Endodermal cell (in vitro differentiated cells): ENCODE data around the gene ATAD3A. TPM values are rescaled to one million over a fixed set of nuclear protein-coding genes. Genes with fewer than 3 reads are reported as not detected.

Experiments
- DNase-seq: peaks from one replicate; pipeline ENCODE4 v3.0.0-alpha.2; 2017
- H3K27ac ChIP-seq: 2 replicates; pipeline ENCODE4 v1.5.1; 2013; ENCODE audit warnings: mild to moderate bottlenecking, low read depth, low read length, moderate library complexity
- H3K27me3 ChIP-seq: 2 replicates; pipeline ENCODE4 v1.6.1; 2013; ENCODE audit warnings: mild to moderate bottlenecking, low read length, moderate library complexity; ENCODE audit not compliant: insufficient read depth, control insufficient read depth, poor library complexity, severe bottlenecking
- H3K36me3 ChIP-seq: 2 replicates; pipeline ENCODE4 v1.7.0; 2013; ENCODE audit warnings: mild to moderate bottlenecking, low read length, moderate library complexity; ENCODE audit not compliant: control insufficient read depth, insufficient read depth
- H3K4me1 ChIP-seq: one replicate; pipeline ENCODE4 v1.7.0; 2013; ENCODE audit warnings: low read length; ENCODE audit not compliant: control insufficient read depth, insufficient read depth
- H3K4me3 ChIP-seq: 2 replicates; pipeline ENCODE4 v1.5.1; 2013; ENCODE audit warnings: mild to moderate bottlenecking, low read length, moderate library complexity
- H3K9ac ChIP-seq: 2 replicates; pipeline ENCODE4 v1.6.1; 2013; ENCODE audit warnings: mild to moderate bottlenecking, low read length, moderate library complexity; ENCODE audit not compliant: poor library complexity, severe bottlenecking; ENCODE audit errors: extremely low read depth
- H3K9me3 ChIP-seq: 2 replicates; pipeline ENCODE4 v1.6.1; 2013; ENCODE audit warnings: mild to moderate bottlenecking, low read length, moderate library complexity; ENCODE audit not compliant: control insufficient read depth
- H3K27ac Mint-ChIP-seq: 2 replicates; pipeline ENCODE4 v1.8.0; 2020; ENCODE audit warnings: mixed read lengths
- H3K27me3 Mint-ChIP-seq: 2 replicates; pipeline ENCODE4 v1.8.0; 2021; ENCODE audit warnings: mild to moderate bottlenecking, mixed read lengths; ENCODE audit not compliant: insufficient read depth
- H3K36me3 Mint-ChIP-seq: 2 replicates; pipeline ENCODE4 v1.8.0; 2020; ENCODE audit warnings: low read depth, mixed read lengths
- H3K4me1 Mint-ChIP-seq: 2 replicates; pipeline ENCODE4 v1.8.0; 2020; ENCODE audit warnings: mixed read lengths
- H3K4me3 Mint-ChIP-seq: 2 replicates; pipeline ENCODE4 v1.8.0; 2020; ENCODE audit warnings: mild to moderate bottlenecking, moderate library complexity, mixed read lengths
- H3K9me3 Mint-ChIP-seq: 2 replicates; pipeline ENCODE4 v1.8.0; 2020; ENCODE audit warnings: mild to moderate bottlenecking, mixed read lengths
- WGBS, 2 experiments: methylation state at CpG; one replicate each; pipeline versions ENCODE4 v1.1.5 to v1.1.7; 2013; ENCODE audit warnings: missing lambda C conversion rate in 2 of 2, mixed read lengths in 1 of 2; ENCODE audit not compliant: insufficient coverage in 1 of 2, insufficient read length in 1 of 2; 5-methylcytosine and 5-hydroxymethylcytosine counted together
- total RNA-seq, 2 donors: library from RNA; stranded (reverse); fragmentation: NEBNext Ultra II Directional in 1 of 2; extraction: Animal tissue kit (Norgen Biotek cat#: 25700) in 1 of 2; gene quantifications; 2 replicates in 1 of 2; 3 replicates in 1 of 2; pipeline ENCODE4 v1.2.1, GENCODE V29; 2021
- TF ChIP-seq, protein P1 (sequence below): fragments of 200-600 bp; sonication (generic); conservative IDR thresholded peaks from 2 replicates; pipeline ENCODE4 v1.5.0; 2021; ENCODE audit warnings: antibody characterized with exemption, mild to moderate bottlenecking

ATAD3A gene
- total RNA-seq, 2 donors from 2014 or later: 42.8 to 47.6 TPM

DNA sequence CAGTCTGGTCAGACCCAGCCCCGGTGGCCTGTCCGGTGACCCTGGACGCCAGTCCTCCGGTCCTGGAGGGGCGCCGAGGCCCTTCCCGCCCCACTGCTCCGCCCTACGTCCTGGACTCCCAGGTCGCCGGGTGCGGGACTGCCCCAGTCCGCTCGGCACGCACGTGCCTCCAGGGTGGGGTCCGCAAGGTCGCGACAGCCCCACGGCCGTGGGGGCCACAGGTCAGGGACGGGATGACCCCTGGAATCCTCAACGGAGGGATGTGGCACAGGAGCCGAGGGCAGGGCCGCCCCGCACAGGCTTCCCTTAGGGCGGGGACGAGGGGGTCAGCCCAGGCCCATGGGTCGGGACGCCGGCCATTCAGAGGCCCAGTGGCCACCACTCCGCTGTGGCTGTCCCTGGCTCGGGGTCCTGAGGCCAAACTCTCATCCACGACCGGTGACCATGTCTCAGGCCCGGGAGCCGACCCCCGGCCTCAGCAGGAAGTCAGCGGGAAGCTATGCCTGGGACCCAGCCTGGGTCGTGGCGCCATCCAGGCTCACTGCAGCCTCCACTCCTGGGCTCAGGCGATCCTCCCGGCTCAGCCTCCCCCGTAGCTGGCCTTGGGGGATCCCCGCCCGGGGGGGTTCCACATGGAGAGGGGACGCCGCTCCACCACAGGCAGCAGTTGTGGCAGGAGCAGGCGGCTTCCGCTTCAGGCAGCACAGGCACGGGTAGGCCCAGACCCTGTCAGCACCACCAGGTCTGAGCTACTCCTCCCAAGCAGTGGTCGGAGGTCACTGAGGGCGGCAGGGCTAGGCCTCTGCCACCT lies 29.1 kb downstream of the ATAD3A start:
- no peak overlapping the region for H3K9ac ChIP-seq
- DNase-seq: no peak

DNA sequence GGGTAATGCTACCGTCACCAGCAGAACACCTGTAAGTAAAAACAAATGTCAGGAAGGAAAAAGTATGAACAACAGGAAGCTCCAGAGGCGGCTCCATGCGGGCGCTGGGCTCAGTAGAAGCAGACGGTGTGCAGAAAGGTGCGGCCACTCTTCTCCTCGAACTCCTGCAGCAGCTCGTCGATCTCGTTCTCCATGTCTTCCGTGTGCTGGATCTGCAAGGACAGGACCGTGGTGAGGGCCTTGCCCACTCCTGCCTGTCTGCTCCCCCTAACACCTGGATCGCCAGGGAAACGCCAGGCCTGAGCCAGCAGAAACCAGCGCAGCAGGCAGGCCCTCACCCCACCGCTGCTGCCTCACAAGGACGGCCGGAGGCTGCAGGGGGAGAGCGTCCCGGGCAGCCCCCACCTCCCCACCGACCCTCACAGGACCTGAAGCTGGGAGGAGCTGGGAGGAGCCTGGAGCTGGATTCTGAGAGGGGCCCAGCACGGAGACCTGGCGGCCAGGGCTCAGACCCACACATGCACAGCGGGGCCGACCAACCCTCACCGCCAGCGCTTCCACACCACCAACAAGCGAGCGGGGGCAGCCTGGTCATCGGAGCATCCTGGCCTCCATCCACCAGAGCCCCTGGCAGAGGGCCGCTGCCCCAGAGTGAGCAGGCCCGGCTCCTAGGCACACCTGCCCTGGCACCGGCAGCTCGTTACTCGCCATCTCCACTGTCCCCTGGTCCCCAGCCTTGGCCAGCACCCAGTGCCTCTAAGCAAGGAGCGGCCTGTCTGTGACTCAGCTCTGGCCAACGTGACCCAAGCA lies 30.2 kb downstream of the ATAD3A start:
- DNase-seq: no peak
- H3K4me3 Mint-ChIP-seq: peak overlapping the region; percentile 60
- Histone ChIP-seq H3K27me3 (no peaks in the 10 kb centered on the region), H3K4me1 (no peaks in the 10 kb centered on the region), H3K27ac (peak overlapping the region; percentile 32), H3K9me3 (no peaks in the 10 kb centered on the region), H3K4me3 (no peak overlapping the region), H3K9ac (no peak overlapping the region), H3K36me3 (peaks cover 31% of the 10 kb centered on the region)
- H3K4me1 Mint-ChIP-seq: no peaks in the 10 kb centered on the region
- TF ChIP-seq, protein P1, sequence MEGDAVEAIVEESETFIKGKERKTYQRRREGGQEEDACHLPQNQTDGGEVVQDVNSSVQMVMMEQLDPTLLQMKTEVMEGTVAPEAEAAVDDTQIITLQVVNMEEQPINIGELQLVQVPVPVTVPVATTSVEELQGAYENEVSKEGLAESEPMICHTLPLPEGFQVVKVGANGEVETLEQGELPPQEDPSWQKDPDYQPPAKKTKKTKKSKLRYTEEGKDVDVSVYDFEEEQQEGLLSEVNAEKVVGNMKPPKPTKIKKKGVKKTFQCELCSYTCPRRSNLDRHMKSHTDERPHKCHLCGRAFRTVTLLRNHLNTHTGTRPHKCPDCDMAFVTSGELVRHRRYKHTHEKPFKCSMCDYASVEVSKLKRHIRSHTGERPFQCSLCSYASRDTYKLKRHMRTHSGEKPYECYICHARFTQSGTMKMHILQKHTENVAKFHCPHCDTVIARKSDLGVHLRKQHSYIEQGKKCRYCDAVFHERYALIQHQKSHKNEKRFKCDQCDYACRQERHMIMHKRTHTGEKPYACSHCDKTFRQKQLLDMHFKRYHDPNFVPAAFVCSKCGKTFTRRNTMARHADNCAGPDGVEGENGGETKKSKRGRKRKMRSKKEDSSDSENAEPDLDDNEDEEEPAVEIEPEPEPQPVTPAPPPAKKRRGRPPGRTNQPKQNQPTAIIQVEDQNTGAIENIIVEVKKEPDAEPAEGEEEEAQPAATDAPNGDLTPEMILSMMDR: no peak
- 93 to 94% methylated on average over 18 to 37 of the region's 37 CpGs for WGBS, 2 experiments
- no peaks in the 10 kb centered on the region for H3K27me3 Mint-ChIP-seq
- H3K27ac Mint-ChIP-seq: no peak overlapping the region
- H3K36me3 Mint-ChIP-seq: peaks cover 22% of the 10 kb centered on the region
- H3K9me3 Mint-ChIP-seq: no peaks in the 10 kb centered on the region

More for the DNA sequence above, 29.1 kb downstream of the ATAD3A start:
- TF ChIP-seq, protein P1: no peak
- no peak overlapping the region for H3K4me3 ChIP-seq
- Mint-ChIP-seq H3K27me3 (no peaks in the 10 kb centered on the region), H3K9me3 (no peaks in the 10 kb centered on the region), H3K36me3 (peaks cover 22% of the 10 kb centered on the region), H3K4me3 (peak overlapping the region; percentile 60), H3K4me1 (no peaks in the 10 kb centered on the region), H3K27ac (no peak overlapping the region)
- H3K27me3 ChIP-seq: no peaks in the 10 kb centered on the region
- 67 to 94% methylated on average over 26 to 53 of the region's 53 CpGs for WGBS, 2 experiments
- H3K4me1 ChIP-seq: no peaks in the 10 kb centered on the region
- H3K9me3 ChIP-seq: no peaks in the 10 kb centered on the region
- no peak overlapping the region for H3K27ac ChIP-seq
- H3K36me3 ChIP-seq: peaks cover 24% of the 10 kb centered on the region

DNA sequence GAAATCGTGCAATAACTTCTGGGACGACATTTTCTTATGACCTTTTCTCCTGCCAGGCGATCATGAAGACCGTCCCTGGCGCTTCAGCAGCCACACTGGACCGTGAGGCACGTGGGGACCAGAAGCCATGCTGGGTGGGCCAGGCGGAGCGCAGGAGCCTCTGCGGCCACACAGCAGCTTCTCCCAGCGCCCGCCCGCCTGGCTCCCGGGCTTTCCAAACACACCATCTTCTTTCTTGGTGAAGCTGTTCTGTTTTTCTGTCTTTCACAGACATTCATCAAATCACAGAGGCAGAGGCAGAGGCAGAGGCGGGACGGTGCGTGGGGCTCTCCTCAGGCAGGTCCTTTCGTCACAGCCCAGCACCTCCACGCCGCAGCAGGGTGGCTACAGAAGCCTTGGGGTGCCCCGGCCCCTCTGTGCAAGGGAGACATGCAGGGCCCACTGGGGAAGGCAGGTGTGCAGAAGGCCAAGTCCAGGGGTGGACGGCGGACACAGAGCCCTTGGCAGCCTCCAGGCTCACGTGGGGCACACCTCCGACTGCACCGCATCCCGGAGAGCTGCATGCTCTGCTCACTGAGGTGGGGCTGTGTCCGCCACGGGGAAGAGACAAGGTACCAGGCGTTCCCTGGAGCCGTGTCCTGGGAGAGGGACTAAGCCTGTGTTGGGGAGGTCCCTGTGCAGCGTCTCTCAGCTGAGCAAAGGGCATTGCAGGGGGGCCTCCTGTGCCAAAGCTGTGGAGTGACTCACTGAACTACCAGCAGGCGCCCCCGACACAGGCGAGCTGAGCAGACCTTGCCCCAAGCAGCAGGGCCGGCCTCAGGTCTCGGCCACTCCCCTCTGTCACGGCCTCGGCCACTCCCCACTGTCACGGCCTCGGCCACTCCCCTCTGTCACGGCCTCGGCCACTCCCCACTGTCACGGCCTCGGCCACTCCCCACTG lies 31.1 kb downstream of the ATAD3A start:
- peaks cover 29% of the 10 kb centered on the region for H3K36me3 Mint-ChIP-seq
- Histone ChIP-seq H3K4me3 (no peak overlapping the region), H3K27me3 (no peaks in the 10 kb centered on the region), H3K4me1 (no peaks in the 10 kb centered on the region), H3K9ac (no peak overlapping the region), H3K36me3 (peaks cover 31% of the 10 kb centered on the region), H3K27ac (no peak overlapping the region), H3K9me3 (no peaks in the 10 kb centered on the region)
- 93 to 94% methylated on average over 28 to 45 of the region's 45 CpGs for WGBS, 2 experiments
- no peak overlapping the region for H3K4me3 Mint-ChIP-seq
- no peaks in the 10 kb centered on the region for H3K4me1 Mint-ChIP-seq
- TF ChIP-seq, protein P1: no peak
- H3K9me3 Mint-ChIP-seq: no peaks in the 10 kb centered on the region
- no peak for DNase-seq
- H3K27me3 Mint-ChIP-seq: no peaks in the 10 kb centered on the region
- no peak overlapping the region for H3K27ac Mint-ChIP-seq
